Activated T-helper 2 cell treated with anti-CD3 and anti-CD28 coated beads, Interferon-gamma antibody, Interleukin-2, Interleukin-4, amounts not matched to agents 10 μg/mL and 5 μg/mL and 100 μg/mL, durations not matched to agents 14 hours and 24 hours and 36 hours (primary cell): ENCODE results near the gene AQP5. TPM values are rescaled to one million over a fixed set of nuclear protein-coding genes. Genes with fewer than 3 reads are reported as not detected.
A peak's percentile ranks its signal among the peaks of the same experiment; 100 is the strongest.

Experiments
- DNase-seq: peaks from one replicate; pipeline ENCODE4 v3.0.0; 2021; ENCODE audit warnings: low spot score
- H3K27ac Mint-ChIP-seq: one replicate; pipeline ENCODE4 v1.8.0; 2021; ENCODE audit warnings: mixed read lengths
- H3K27me3 Mint-ChIP-seq: one replicate; pipeline ENCODE4 v1.8.0; 2021; ENCODE audit warnings: low read depth, mixed read lengths
- H3K36me3 Mint-ChIP-seq: one replicate; pipeline ENCODE4 v1.8.0; 2021; ENCODE audit warnings: low read depth, mixed read lengths
- H3K4me1 Mint-ChIP-seq: one replicate; pipeline ENCODE4 v1.8.0; 2021; ENCODE audit warnings: low read depth, mixed read lengths
- H3K4me3 Mint-ChIP-seq: one replicate; pipeline ENCODE4 v1.8.0; 2021; ENCODE audit warnings: low read depth, mild to moderate bottlenecking, moderate library complexity, mixed read lengths
- H3K9me3 Mint-ChIP-seq: one replicate; pipeline ENCODE4 v1.8.0; 2021; ENCODE audit warnings: mixed read lengths
- intact Hi-C: fragments of 100-400 bp; cut with micrococcal nuclease; formaldehyde crosslinking; loops from one replicate; pipeline ENCODE4 v1.15.1; 2023
- total RNA-seq: library from RNA; stranded (reverse); gene quantifications from 2 replicates; pipeline ENCODE4 v1.2.3, GENCODE V29; 2022

The AQP5 gene
- total RNA-seq, result not detected in 2 replicates

DNA sequence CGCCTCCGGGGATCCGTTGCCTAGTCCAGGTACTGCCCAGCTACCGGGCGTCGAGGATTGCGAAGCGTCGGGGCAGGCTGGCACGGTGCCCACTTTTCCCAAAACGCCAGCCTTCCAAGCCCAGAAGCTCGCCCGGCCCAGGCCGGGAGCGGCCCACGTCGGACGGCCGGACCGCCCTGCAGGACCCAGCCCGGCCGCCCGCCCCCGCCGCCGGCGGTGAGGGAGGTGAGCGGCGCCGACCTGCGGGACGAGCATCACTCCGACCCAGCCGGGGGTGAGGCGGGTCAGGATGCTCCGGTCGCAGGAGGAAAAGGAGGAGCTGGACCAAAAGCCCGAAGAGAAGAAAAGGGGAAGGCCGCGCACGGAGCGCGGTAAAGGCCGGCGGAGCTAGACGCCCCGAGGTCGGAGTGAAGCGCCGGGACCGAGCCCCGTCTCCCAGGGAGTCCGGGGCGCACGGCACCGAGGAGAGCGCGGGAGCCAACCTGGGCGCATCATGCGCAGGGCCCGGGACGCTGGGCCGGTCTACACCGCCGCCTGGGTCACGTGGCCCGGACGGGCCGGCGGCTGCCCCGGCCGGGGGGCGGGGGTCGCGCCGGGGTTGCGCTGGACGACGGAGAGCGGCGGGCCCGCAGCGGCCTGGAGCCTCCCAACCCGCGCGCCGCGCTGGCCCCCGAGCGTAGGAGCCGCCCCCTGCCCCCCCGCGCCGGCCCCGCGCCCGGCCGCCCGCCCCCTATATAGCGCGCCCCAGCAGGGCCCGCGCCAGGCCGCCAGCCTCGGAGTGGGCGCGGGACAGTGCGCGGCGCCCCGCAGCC is at the start of gene AQP5:
Gene AQP5, plus strand, starts transcription at position 762 of the 812 bp plus-strand sequence. CDS start 146 bp downstream, outside the sequence.
- H3K27ac Mint-ChIP-seq, result no peak within 1 kb of the TSS
- intact Hi-C loops, result no loop called here
- H3K4me3 Mint-ChIP-seq, result peak within 1 kb of the TSS; percentile 53
- H3K27me3 Mint-ChIP-seq, result peaks cover 70% of the 10 kb centered on the region
- H3K36me3 Mint-ChIP-seq, result peaks cover 3% of the 10 kb centered on the region
- peaks cover 7% of the 10 kb centered on the region for H3K4me1 Mint-ChIP-seq
- no peak for DNase-seq
- H3K9me3 Mint-ChIP-seq, result no peaks in the 10 kb centered on the region

DNA sequence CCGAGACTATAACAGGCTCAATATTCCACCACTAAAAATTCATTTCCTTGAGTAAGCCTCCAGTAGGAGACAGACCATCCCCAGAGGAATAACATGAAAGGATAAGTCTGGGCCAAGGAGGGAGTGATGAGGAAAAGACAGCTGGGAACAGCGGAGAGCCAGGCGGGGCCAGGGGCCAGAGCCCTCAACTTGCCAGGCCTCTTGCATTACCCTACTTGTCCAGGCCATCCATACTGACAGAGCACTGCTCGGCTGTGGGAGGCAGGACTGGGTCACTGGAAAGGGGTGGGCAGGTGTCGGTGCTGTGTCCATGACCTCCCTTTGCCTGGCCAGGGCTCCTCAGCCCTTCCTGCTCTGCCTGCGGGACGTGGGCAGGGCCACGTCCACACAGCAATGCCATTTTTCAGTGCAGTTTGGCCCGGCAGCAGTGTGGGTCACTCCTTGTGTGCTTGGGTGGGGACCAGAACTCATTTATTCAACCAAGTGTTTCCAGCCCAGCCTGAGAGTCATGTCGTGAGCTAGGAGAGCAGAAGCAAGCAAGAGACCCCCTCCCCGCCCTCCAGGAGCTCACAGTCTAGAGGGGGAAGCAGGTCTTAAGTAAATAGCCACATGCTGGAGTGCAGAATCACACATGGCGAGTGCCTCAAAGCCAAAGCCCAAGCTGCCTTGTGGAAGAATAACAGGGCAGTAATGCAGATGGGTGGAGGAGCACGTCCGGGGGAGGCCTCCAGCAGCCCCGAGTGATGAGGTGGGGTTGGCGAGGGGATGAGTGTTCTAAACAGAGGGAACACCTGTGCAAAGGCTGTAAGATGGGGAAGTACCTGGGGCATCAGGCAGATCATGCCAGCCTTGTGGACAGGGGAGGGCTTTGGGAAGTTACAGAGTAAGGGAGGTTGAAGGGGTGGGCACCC is 49.1 kb upstream of the AQP5 start:
- intact Hi-C loops, result no loop called here
- peaks cover 1% of the 10 kb centered on the region for H3K27me3 Mint-ChIP-seq
- H3K36me3 Mint-ChIP-seq, result no peaks in the 10 kb centered on the region
- DNase-seq, result no peak
- no peak overlapping the region for H3K27ac Mint-ChIP-seq
- no peaks in the 10 kb centered on the region for H3K4me1 Mint-ChIP-seq
- H3K9me3 Mint-ChIP-seq, result no peaks in the 10 kb centered on the region
- no peak overlapping the region for H3K4me3 Mint-ChIP-seq

DNA sequence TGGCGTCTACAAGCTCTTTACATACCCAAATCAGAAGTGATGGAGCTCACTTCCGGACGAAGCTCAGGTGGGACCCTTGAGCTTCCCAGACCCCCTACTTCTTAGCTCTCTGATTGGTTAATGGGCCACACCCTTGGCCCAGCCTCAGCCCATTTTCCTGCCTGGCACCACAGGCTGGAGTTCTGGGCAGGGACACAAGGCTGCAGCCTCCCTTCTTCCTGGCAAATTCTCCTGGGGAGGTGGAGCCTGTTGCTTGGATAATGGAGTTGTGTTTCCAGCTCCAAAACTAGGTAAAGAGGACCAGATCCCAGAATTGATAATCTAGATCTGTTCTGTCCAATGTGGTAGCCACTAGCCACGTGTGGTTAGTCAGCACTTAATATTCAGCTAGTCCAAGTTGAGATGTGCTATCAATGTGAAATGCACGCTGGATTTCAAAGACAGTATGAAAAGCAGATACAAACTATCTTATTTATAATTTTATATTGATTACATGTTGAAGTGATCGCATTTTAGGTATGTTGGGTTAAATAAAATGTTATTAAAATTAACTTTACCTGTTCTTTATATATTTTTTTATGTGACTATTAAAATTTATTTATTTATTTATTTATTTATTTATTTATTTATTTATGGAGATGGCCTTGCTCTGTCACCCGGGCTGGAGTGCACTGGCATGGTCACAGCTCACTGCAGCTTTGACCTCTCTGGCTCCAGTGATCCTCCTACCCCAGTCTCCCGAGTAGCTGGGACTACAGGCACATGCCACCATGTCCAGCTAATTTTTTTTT is 45.3 kb upstream of the AQP5 start:
- no peaks in the 10 kb centered on the region for H3K9me3 Mint-ChIP-seq
- H3K4me3 Mint-ChIP-seq, result no peak overlapping the region
- intact Hi-C loops, result no loop called here

DNA sequence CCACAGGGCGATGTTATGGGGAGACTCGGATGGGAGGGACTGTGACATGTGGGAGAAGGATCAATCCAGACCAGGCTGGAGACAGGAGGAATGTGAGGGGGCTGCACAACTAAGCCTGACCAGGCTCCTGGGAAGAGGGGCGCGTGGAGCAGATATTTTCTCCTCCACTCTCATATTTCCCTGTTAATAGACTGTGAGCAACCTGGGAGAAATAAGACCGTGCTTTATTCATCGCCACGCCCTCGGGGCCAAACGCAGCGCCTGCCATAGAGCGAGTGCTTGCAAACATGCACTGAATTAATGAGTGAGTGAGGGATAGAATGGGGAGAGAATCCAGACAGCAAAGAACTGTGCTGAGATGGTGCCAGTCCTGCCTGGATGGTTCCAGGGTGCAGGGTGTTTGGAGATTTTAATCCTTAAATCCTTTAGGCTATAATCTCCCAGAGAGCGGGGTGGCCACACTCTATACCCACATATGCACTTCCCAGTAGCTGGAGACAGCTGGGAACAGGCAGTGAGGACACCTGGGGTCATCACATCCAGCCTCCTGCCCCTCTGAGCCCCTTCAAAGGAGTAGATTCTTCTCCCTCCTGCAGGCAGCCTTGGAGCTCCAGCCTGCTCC is 44.4 kb upstream of the AQP5 start:
- Mint-ChIP-seq H3K27ac (no peak overlapping the region), H3K27me3 (peaks cover 5% of the 10 kb centered on the region), H3K4me1 (no peaks in the 10 kb centered on the region), H3K36me3 (no peaks in the 10 kb centered on the region), H3K9me3 (no peaks in the 10 kb centered on the region), H3K4me3 (no peak overlapping the region)
- no peak for DNase-seq
- intact Hi-C loops, result no loop called here

More for the DNA sequence above, 45.3 kb upstream of the AQP5 start:
- peaks cover 5% of the 10 kb centered on the region for H3K27me3 Mint-ChIP-seq
- DNase-seq, result no peak
- H3K4me1 Mint-ChIP-seq, result no peaks in the 10 kb centered on the region
- no peak overlapping the region for H3K27ac Mint-ChIP-seq
- H3K36me3 Mint-ChIP-seq, result no peaks in the 10 kb centered on the region

DNA sequence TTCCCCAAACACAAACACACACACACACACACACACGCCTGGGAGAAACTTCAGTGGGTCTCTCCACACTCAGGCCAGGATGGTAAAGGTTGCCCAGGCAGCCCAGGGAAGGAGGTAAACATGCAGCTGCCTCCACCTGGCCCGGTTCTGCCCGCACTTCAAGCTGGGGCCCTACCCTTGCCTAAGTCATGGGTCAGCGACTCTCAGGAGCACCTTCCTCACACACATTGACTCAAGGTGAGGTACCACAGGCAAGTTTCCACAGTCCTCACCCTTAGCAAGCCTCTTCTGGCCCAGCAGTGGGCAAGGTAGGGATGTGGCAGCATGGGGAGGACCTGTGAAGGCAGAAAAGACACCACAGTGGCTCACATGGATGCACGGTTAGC is 43.9 kb upstream of the AQP5 start:
- Mint-ChIP-seq H3K36me3 (no peaks in the 10 kb centered on the region), H3K27me3 (peaks cover 5% of the 10 kb centered on the region), H3K4me1 (no peaks in the 10 kb centered on the region), H3K9me3 (no peaks in the 10 kb centered on the region), H3K4me3 (no peak overlapping the region), H3K27ac (no peak overlapping the region)
- no peak for DNase-seq
- intact Hi-C loops, result no loop called here

DNA sequence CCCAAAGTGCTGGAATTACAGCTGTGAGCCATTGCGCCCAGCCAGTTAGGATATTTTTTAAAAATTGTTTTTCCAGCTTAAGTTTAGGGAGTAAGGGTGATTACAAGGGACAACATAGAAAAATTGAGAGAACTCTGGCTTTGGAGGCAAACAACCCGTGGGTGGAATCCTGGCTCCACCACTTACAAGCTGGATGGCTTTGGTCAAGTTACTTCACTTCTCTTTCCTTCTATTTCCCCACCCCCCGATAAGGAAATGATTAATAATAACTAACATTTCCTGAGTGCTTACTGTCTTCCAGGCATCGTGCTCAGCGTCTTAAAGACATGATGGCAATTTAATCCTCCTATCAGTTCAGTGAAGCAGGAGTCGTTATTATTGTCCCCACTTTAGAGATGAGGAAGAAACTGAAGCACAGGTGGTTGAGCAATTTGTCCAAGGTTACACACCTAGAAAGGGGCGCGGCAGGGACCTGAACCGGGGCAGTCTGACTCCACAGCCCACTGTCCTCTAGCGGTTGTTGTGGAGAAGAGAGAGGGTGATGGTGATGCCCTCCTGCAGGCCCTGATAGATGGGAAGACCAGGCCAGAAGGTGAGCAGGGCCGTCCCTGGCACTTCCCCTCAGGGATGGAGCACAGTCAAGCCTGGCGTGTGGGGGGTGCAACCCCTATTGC is 41.3 kb upstream of the AQP5 start:
- H3K36me3 Mint-ChIP-seq, result no peaks in the 10 kb centered on the region
- H3K27ac Mint-ChIP-seq, result no peak overlapping the region

DNA sequence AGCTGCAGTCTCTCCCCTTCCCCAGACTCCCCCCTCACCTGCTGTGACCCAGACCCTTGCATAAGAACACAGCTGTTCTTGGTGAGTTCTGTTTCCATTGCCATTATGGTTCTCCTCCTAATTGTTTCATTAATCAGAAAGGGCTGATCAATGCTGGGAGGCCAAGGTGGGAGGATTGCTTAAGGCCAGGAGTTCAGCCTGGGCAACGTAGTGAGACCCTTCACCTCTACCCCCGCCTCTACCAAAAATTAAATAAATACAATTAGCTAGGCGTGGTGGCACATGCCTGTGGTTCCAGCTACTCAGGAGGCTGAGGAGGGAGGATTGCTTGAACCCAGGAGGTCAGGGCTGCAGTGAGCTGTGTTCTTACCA is 40.8 kb upstream of the AQP5 start:
- Mint-ChIP-seq H3K4me3 (no peak overlapping the region), H3K4me1 (no peaks in the 10 kb centered on the region), H3K9me3 (no peaks in the 10 kb centered on the region), H3K27ac (no peak overlapping the region), H3K36me3 (no peaks in the 10 kb centered on the region), H3K27me3 (peaks cover 4% of the 10 kb centered on the region)
- no peak for DNase-seq
- intact Hi-C loops, result loop anchor here (10.0 kb wide), 1 partner anchor 56 kb away; no protein-coding TSS in a partner anchor

More for the DNA sequence above, 41.3 kb upstream of the AQP5 start:
- intact Hi-C loops, result loop anchor here (10.0 kb wide), 1 partner anchor 56 kb away; no protein-coding TSS in a partner anchor
- no peak overlapping the region for H3K4me3 Mint-ChIP-seq
- no peaks in the 10 kb centered on the region for H3K9me3 Mint-ChIP-seq
- no peak for DNase-seq
- peaks cover 4% of the 10 kb centered on the region for H3K27me3 Mint-ChIP-seq
- no peaks in the 10 kb centered on the region for H3K4me1 Mint-ChIP-seq

DNA sequence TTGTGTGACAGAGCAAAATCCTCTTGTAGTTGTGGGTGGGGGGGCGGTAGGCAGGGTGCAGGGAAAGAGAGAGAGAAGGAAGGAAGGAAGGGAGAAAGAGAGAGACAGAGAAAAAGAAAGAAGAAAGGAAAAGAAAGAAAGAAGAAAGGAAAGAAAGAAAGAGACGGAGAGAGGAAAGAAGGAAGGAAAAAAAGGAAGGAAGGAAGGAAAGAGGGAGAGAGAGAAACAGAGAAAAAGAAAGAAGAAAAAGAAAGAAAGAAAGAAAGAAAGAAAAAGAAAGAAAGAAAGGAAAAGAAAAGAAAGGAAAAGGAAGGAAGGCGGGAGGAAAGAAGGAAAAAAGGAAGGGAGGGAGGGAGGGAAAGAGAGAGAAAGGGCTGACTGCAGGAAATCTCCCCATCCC is 40.4 kb upstream of the AQP5 start:
- no peaks in the 10 kb centered on the region for H3K36me3 Mint-ChIP-seq
- no peaks in the 10 kb centered on the region for H3K9me3 Mint-ChIP-seq
- no peak overlapping the region for H3K4me3 Mint-ChIP-seq
- DNase-seq, result no peak
- intact Hi-C loops, result loop anchor here (10.0 kb wide), 1 partner anchor 56 kb away; no protein-coding TSS in a partner anchor
- peaks cover 4% of the 10 kb centered on the region for H3K27me3 Mint-ChIP-seq
- H3K27ac Mint-ChIP-seq, result no peak overlapping the region
- no peaks in the 10 kb centered on the region for H3K4me1 Mint-ChIP-seq

DNA sequence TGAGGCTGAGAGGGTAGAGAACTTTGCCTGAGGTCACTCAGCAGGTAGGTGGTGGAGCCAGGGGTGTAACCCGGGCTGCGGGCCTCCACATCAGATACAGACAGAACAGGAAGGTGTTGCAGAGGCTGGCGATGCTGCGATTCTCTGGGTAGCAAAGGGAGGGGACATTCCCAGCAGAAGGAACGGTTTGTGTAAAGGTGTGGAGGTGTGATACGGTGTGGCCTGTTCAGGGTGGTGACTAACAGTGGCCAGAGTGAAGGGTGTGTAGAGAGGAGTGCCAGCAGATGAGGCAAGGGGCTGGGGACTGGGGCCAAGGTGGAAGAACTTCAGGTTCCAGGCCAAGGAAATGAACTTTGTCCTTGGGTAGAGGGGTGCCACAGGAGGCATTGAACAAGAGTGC is 39.7 kb upstream of the AQP5 start:
- Mint-ChIP-seq H3K27ac (no peak overlapping the region), H3K4me3 (no peak overlapping the region), H3K36me3 (no peaks in the 10 kb centered on the region), H3K27me3 (peaks cover 4% of the 10 kb centered on the region), H3K4me1 (no peaks in the 10 kb centered on the region), H3K9me3 (no peaks in the 10 kb centered on the region)
- DNase-seq, result no peak
- intact Hi-C loops, result loop anchor here (10.0 kb wide), 1 partner anchor 57 kb away; no protein-coding TSS in a partner anchor

DNA sequence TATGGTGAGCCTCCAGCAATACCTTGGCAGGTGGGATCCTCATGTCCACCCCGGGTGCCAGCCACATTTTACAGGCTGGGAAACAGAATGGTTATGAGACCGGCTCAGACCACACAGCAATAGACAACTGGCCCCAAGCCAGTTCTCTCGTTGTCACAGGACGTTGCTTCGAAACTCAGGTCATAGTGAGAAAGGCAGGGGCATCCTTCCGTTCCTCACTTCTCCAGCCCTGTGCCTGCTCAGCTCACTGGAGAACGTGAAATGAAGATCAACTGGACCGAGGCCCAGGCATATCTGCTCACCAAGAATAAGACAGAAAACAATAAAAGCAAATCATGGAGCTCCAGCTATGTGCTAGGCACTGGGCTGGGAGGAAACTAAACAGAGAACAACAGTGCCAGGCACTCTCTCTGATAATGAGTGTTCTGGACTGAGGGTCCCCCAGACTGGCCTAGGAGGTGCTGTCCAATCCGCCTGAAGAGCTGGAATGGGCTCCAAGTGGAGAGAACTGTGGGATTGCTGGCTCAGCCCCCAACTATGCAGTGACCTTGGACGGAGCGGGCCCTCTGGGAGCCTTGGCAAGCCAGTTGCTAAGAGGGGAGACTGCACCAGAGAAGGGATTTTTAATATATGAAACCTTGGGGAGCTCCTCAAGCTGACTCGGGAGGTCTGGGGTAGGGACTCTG is 39.2 kb upstream of the AQP5 start:
- Mint-ChIP-seq H3K9me3 (no peaks in the 10 kb centered on the region), H3K36me3 (no peaks in the 10 kb centered on the region), H3K4me3 (no peak overlapping the region), H3K4me1 (no peaks in the 10 kb centered on the region), H3K27me3 (peaks cover 4% of the 10 kb centered on the region), H3K27ac (no peak overlapping the region)
- no peak for DNase-seq
- intact Hi-C loops, result loop anchor here (10.0 kb wide), 1 partner anchor 58 kb away; no protein-coding TSS in a partner anchor

DNA sequence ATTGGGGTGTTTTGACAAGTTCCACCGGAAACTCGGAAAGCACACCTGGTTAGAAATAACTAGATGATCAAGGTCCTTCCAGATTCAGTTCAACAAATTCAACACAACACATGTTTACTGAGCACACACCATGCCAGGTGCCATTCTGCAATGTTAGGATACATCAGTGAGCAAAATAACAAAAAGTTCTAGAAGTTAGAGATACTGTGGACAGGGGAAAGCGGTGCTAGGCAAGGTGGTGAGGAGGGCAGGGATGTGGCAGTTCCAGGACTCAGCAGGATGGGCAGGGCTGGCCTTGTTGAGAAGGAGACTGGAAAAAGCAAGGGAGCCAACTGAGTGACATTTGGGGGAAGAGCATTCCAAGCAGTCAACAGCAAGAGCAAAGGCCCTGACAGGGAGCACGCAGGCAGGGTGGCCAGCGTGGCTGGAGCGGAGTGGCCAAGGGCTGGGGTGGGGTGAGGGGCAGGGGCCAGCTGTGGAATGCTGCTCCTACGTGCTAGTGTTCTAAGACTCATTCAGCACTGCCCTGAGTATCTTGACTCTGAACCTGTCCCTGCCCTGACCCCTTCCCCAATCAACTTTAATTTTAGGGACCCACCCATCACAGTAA is 38.5 kb upstream of the AQP5 start:
- intact Hi-C loops, result loop anchor here (10.0 kb wide), 1 partner anchor 58 kb away; no protein-coding TSS in a partner anchor
- Mint-ChIP-seq H3K4me1 (no peaks in the 10 kb centered on the region), H3K9me3 (no peaks in the 10 kb centered on the region), H3K4me3 (no peak overlapping the region), H3K27me3 (peaks cover 4% of the 10 kb centered on the region), H3K36me3 (no peaks in the 10 kb centered on the region), H3K27ac (no peak overlapping the region)
- DNase-seq, result no peak
